ENCODE results near the gene FHOD1. TPM values are rescaled to one million over a fixed set of nuclear protein-coding genes. Genes with fewer than 3 reads are reported as not detected.

FHOD1 gene
- total RNA-seq, 1 experiment from 2014 or later, result 37.2 TPM

DNA sequence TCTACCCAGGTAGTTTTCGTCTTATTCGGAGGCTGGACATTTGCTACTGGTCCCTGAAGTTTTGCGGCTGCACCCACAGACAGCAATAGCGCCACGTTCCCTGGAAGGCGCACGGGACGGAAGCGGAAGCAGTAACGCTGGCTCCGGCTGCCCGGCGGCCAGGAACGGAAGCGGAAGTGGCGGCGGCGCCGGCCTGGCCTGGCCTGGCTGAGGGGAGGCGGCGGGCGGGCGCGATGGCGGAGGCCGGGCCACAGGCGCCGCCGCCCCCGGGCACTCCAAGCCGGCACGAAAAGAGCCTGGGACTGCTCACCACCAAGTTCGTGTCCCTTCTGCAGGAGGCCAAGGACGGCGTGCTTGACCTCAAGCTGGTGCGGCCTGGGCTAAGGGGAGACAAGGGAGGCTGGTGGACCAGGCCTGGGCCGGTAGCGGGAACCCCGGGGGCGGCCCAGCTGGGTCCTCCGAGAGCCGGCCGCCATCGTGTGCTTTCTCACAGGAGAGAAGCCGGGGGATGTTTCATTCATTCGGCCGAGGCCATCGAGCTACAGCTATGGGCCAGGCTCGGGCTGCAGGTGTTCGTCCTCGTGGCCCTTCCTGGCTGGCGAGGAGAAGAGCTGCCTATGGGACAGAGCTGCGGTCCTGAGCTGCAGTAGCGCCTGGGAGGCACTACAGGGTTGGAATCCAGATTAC lies 55.1 kb downstream of the FHOD1 start, which contains the start of gene E2F4:
TSS of gene E2F4 (plus strand) at position 161 of the 687 bp plus-strand sequence. CDS start at position 234, 73 bp downstream.
- DNase-seq, result peak; percentile 95
- H3K27ac Mint-ChIP-seq (ENCODE audit: unreplicated experiment), result peak within 1 kb of the TSS; percentile 82
- peaks cover 37% of the 10 kb centered on the region for H3K4me1 Mint-ChIP-seq (ENCODE audit: low read depth, unreplicated experiment)
- no peaks in the 10 kb centered on the region for H3K9me3 Mint-ChIP-seq (ENCODE audit: low read depth, unreplicated experiment)
- TF ChIP-seq CTCF (IDR thresholded peaks at IDR 0.05; ENCODE audit: unreplicated experiment), result no peak
- CTCF ChIA-PET, result interaction anchor here (0.6 to 0.7 kb wide), 3 partner anchors 14 to 238 kb away, joined by 3 to 7 read pairs (median 7); no protein-coding TSS in a partner anchor
- H3K4me3 Mint-ChIP-seq (ENCODE audit: low read depth, unreplicated experiment), result peak within 1 kb of the TSS; percentile 87
- intact Hi-C loops (cut with micrococcal nuclease; ENCODE audit: unreplicated experiment), result no loop called here
- H3K27me3 Mint-ChIP-seq (ENCODE audit: unreplicated experiment), result no peaks in the 10 kb centered on the region
- H3K36me3 Mint-ChIP-seq (ENCODE audit: insufficient read depth, unreplicated experiment), result peaks cover 59% of the 10 kb centered on the region
- BruUV-seq (replicated peaks), result TSS peak; percentile 50

GRCh38 chr16:67191411-67191994 lies 55.8 kb downstream of the FHOD1 start:
- peak overlapping the region; percentile 87 for H3K4me3 Mint-ChIP-seq (ENCODE audit: low read depth, unreplicated experiment)
- no peak for DNase-seq
- no peak for TF ChIP-seq CTCF (IDR thresholded peaks at IDR 0.05; ENCODE audit: unreplicated experiment)
- H3K9me3 Mint-ChIP-seq (ENCODE audit: low read depth, unreplicated experiment), result no peaks in the 10 kb centered on the region
- H3K36me3 Mint-ChIP-seq (ENCODE audit: insufficient read depth, unreplicated experiment), result peaks cover 53% of the 10 kb centered on the region
- peak overlapping the region; percentile 82 for H3K27ac Mint-ChIP-seq (ENCODE audit: unreplicated experiment)
- H3K27me3 Mint-ChIP-seq (ENCODE audit: unreplicated experiment), result no peaks in the 10 kb centered on the region
- CTCF ChIA-PET, result interaction anchor here (0.7 kb wide), 1 partner anchor 55 kb away, joined by 7 read pairs; no protein-coding TSS in a partner anchor
- BruUV-seq (replicated peaks), result no TSS peak
- intact Hi-C loops (cut with micrococcal nuclease; ENCODE audit: unreplicated experiment), result no loop called here
- H3K4me1 Mint-ChIP-seq (ENCODE audit: low read depth, unreplicated experiment), result peaks cover 30% of the 10 kb centered on the region

DNA sequence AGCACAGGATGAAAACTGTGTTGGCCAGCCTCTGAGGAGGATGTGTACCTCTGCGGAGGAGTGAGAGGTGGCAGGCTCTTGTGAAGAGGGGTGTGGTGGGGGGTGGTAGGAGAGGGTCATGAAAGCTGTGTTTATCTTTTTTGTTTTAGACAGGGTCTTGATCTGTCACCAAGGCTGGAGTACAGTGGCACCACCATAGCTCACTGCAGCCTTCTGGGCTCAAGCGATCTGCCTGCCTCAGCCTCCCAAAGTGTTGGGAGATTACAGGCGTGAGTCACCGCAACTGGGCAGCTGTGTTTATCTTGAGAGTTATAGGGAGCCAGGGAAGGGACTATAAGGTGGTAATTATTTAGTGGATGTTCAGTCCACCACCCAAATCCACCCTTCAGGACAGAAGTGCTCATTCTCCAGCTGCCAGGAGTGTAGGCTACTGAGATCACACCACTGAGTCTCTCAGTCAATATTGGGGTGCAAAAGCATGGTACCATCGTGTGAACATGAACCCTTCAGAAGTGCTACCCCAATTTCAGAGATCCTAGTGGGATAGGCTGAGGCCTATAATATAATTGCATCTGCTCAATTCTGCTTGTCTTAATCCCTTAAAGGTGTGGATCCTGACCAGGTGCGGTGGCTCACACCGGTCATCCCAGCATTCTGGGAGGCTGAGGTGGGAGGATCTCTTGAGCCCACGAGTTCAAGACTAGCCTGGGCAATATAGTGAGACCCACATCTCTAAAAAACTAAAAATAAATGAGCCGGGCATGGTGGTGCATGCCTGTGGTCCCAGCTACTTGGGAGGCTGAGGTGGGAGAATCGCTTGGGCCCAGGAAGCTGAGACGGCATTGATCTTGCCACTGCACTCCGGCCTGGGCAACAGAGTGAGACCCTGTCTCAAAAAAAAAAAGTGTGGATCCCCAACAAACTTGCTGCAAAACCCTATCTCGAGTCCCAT lies 56.6 kb downstream of the FHOD1 start:
- Mint-ChIP-seq H3K4me3 (ENCODE audit: low read depth, unreplicated experiment) (peak overlapping the region; percentile 87), H3K36me3 (ENCODE audit: insufficient read depth, unreplicated experiment) (peaks cover 45% of the 10 kb centered on the region), H3K27me3 (ENCODE audit: unreplicated experiment) (peaks cover under 1% of the 10 kb centered on the region), H3K27ac (ENCODE audit: unreplicated experiment) (peak overlapping the region; percentile 82), H3K9me3 (ENCODE audit: low read depth, unreplicated experiment) (no peaks in the 10 kb centered on the region), H3K4me1 (ENCODE audit: low read depth, unreplicated experiment) (peaks cover 23% of the 10 kb centered on the region)
- TF ChIP-seq CTCF (IDR thresholded peaks at IDR 0.05; ENCODE audit: unreplicated experiment), result no peak
- CTCF ChIA-PET, result no interaction called here
- DNase-seq, result no peak
- BruUV-seq (replicated peaks), result no TSS peak
- intact Hi-C loops (cut with micrococcal nuclease; ENCODE audit: unreplicated experiment), result no loop called here

DNA sequence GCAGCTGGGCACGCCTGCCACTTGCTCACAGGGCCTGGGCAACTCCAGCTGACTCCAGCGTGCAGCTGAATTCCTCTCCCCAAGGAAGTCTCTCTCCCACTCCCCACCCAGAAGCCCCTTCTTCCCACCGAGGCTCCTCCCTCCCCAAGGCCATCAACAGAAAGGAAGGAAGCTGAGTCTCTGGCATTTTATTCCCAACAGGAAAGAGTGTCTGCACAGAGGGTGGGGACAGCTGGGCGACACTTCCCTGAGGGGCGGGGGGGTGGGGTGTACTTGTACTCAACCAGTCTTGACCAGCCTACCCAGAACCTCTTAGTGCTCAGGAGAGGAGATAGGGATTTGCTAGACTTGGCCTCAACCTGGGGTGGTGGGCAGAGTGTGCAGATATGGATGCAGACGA lies 57.2 kb downstream of the FHOD1 start, which contains the start of gene EXOC3L1:
TSS of gene EXOC3L1 (minus strand) at position 96 of the 400 bp plus-strand sequence. CDS start 460 bp downstream, outside the sequence.
- no TSS peak for BruUV-seq (replicated peaks)
- H3K4me3 Mint-ChIP-seq (ENCODE audit: low read depth, unreplicated experiment), result no peak within 1 kb of the TSS

More for the DNA sequence above, 57.2 kb downstream of the FHOD1 start, which contains the start of gene EXOC3L1:
- no peak for TF ChIP-seq CTCF (IDR thresholded peaks at IDR 0.05; ENCODE audit: unreplicated experiment)
- intact Hi-C loops (cut with micrococcal nuclease; ENCODE audit: unreplicated experiment), result no loop called here
- Mint-ChIP-seq H3K36me3 (ENCODE audit: insufficient read depth, unreplicated experiment) (peaks cover 38% of the 10 kb centered on the region), H3K4me1 (ENCODE audit: low read depth, unreplicated experiment) (peaks cover 29% of the 10 kb centered on the region), H3K9me3 (ENCODE audit: low read depth, unreplicated experiment) (no peaks in the 10 kb centered on the region), H3K27ac (ENCODE audit: unreplicated experiment) (no peak within 1 kb of the TSS), H3K27me3 (ENCODE audit: unreplicated experiment) (peaks cover 8% of the 10 kb centered on the region)
- no peak for DNase-seq
- CTCF ChIA-PET, result no interaction called here
